Measurements from ENCODE around the gene DNM2.

DNM2 gene

DNA sequence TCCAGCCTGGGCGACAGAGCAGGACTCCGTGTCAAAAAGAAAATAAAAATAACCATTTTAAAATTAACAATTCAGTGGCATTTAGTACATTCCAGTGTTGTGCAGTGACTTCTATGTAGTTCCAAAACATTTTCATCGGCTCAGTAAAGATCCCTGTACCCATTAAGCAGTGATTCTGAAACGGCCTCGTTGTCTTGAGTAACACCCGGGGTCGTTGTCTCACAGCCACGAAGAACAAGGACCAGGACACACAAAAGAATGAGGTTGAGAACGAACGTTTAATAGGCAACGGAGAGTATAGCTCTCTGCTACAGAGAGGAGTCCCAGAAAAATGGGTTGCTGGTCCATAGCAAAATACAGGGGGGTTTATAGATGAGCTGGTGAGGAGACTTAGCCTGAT, 120.5 kb downstream of the DNM2 start:
- no peak overlapping the region for H3K27ac ChIP-seq
- peaks cover 0 to 21% (median 9%) of the 10 kb centered on the region in 4 donors for H3K4me1 ChIP-seq
- H3K9me3 ChIP-seq: no peaks in the 10 kb centered on the region
- DNase-seq: no peak
- TF ChIP-seq, protein P1, sequence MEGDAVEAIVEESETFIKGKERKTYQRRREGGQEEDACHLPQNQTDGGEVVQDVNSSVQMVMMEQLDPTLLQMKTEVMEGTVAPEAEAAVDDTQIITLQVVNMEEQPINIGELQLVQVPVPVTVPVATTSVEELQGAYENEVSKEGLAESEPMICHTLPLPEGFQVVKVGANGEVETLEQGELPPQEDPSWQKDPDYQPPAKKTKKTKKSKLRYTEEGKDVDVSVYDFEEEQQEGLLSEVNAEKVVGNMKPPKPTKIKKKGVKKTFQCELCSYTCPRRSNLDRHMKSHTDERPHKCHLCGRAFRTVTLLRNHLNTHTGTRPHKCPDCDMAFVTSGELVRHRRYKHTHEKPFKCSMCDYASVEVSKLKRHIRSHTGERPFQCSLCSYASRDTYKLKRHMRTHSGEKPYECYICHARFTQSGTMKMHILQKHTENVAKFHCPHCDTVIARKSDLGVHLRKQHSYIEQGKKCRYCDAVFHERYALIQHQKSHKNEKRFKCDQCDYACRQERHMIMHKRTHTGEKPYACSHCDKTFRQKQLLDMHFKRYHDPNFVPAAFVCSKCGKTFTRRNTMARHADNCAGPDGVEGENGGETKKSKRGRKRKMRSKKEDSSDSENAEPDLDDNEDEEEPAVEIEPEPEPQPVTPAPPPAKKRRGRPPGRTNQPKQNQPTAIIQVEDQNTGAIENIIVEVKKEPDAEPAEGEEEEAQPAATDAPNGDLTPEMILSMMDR (IDR thresholded peaks at IDR 0.05): no peak
- H3K36me3 ChIP-seq: peaks cover 0 to 10% (median 0%) of the 10 kb centered on the region in 3 donors
- H3K27me3 ChIP-seq: no peaks in the 10 kb centered on the region
- intact Hi-C loops (cut with DNase I; ENCODE audit: low total_unique reads): no loop called here
- H3K4me3 ChIP-seq: no peak overlapping the region

DNA sequence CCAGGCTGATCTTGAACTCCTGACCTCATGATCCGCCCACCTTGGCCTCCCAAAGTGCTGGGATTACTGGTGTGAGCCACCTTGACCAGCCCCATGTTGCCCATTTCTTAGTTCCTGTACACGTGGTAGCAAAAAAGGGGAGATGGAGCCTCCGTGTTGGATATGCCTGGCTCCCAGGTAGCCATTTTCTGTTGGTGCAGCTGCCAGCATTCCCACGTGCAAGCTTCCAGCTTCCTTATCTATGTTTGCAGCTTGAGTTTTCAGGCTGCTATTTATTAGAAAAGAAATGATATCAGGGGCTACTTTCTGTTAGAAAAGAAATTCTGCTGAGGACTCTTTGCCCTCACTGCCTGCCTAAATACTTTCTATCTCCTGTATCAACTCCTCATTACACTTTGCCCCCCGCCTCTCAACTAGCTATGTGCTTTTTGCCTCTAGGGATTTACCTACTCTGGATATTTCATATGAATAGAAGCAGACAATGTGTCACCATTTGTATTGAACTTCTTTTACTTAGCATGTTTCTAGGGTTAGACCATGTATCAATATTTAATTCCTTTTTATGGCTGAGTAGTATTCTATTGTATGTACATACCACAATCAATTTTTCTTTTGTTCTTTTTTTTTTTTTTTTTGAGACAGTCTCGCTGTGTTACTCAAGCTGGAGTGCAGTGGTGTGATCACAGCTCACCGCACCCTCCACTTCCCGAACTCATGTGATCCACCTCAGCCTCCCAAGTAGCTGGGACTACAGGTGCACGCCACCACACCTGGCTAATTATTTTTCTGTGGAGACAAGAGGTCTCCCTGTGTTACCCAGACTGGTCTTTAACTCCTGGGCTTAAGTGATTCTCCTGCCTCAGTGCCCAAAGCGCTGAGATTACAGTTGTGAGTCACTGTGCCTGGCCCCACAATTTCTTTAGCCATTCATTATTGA, 121.5 kb downstream of the DNM2 start:
- Histone ChIP-seq H3K4me3 (no peak overlapping the region), H3K4me1 (peaks cover 0 to 21% (median 9%) of the 10 kb centered on the region in 4 donors), H3K27ac (no peak overlapping the region), H3K27me3 (peaks cover 0 to 4% of the 10 kb centered on the region in 2 donors), H3K9me3 (no peaks in the 10 kb centered on the region), H3K36me3 (no peaks in the 10 kb centered on the region)
- TF ChIP-seq, protein P1 (IDR thresholded peaks at IDR 0.05): no peak
- no peak for DNase-seq
- intact Hi-C loops (cut with DNase I; ENCODE audit: low total_unique reads): no loop called here

DNA sequence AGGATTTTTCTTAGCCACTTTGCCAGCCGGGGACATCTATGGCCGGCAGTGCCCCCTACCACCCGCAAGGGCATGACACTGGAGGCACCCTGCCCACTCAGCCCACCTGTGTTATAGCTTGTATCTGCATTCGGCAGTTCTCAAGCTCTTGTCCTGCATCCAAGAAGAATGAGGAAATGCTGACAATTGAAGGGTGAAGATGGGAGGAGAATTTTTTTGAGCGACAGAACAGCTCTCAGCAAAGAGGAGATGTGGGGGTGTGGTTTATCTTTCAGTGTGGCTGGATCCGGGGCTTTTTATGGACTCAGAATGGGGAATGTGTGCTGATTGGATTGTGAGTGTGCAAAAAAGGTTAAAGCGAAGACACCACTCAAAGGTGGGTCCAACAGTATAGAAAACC, 124.9 kb downstream of the DNM2 start:
- H3K36me3 ChIP-seq: no peaks in the 10 kb centered on the region
- TF ChIP-seq, protein P1 (IDR thresholded peaks at IDR 0.05): no peak
- peaks cover 0 to 6% (median 4%) of the 10 kb centered on the region in 3 donors for H3K9me3 ChIP-seq
- peaks cover 0 to 4% of the 10 kb centered on the region in 2 donors for H3K27me3 ChIP-seq
- H3K27ac ChIP-seq: no peak overlapping the region
- DNase-seq: no peak
- intact Hi-C loops (cut with DNase I; ENCODE audit: low total_unique reads): no loop called here
- no peak overlapping the region for H3K4me3 ChIP-seq
- H3K4me1 ChIP-seq: no peaks in the 10 kb centered on the region

DNA sequence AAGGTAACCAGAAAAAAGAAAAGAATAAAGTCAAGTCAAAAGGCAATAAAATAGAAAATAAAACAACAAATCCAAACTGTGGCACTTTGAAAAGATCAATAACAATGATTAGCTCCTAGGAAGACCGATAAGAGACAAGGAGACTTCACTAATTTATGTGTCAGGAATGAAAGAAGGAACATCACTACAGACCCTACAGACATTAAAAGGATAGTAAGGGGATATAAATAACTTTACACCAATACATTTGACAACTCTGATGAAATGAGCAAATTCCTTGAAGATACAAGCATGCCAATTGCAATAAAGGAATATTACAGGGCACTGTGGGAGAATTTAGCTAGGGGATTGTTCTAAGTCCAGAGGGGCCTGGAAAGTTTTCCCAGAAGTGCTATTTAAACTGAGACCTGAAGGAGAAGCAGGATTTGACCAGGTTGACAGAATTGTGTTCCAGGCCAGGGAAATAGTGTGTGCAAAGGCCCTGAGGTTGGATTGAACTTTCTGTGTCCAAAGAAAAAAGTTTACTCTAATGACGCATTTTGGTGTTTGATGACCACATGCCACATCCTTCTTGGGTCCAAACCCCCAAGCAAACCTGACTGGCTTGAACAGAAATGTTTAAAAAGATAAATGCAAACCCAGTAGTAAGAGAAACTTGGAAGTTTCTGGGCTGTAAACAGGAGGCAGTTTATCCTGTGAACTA, 128.8 kb downstream of the DNM2 start:
- no peak overlapping the region for H3K4me3 ChIP-seq
- intact Hi-C loops (cut with DNase I; ENCODE audit: low total_unique reads): no loop called here
- H3K36me3 ChIP-seq: no peaks in the 10 kb centered on the region
- no peak overlapping the region for H3K27ac ChIP-seq
- peaks cover 0 to 16% of the 10 kb centered on the region in 2 donors for H3K27me3 ChIP-seq
- H3K9me3 ChIP-seq: peaks cover 0 to 6% (median 4%) of the 10 kb centered on the region in 3 donors
- no peak for DNase-seq
- TF ChIP-seq, protein P1 (IDR thresholded peaks at IDR 0.05): no peak
- no peaks in the 10 kb centered on the region for H3K4me1 ChIP-seq

DNA sequence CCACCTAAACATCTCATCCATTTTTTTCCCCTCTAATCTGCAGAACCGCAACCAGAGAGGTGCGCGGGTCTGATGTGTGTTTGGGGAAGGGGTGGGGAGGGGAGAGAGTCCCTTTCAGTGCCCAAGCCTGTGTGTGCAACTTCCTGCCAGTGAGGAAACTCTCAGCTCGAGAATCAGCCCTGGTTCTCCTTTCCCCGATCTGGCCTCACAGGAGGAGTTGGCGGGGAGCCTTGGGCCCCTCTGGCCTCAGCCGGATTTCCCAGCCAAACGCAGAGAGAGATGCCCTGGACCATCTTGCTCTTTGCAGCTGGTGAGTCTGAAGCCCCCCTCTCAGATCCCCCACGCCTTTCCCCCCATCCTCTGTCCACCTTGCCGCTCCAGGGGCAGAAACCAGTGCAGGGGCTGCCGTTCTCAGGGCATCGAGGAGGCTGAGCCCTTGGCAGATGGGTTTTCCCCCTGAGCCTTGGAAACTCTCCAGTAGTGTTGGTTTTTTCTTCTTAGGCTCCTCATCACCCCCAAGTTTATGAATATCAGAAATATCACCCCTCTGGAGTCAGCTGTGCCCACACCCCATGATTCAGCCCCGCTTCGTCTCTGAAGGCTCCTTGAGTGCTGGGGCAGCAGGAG, 130.5 kb downstream of the DNM2 start, which contains the start of gene C19orf38:
Gene C19orf38, plus strand, starts transcription at position 186 of the 627 bp plus-strand sequence. Its CDS starts 94 bp downstream, at position 280.
- DNase-seq: no peak
- Histone ChIP-seq H3K9me3 (peaks cover 0 to 6% (median 4%) of the 10 kb centered on the region in 3 donors), H3K27ac (no peak within 1 kb of the TSS), H3K4me1 (no peaks in the 10 kb centered on the region), H3K27me3 (peaks cover 0 to 16% of the 10 kb centered on the region in 2 donors), H3K36me3 (no peaks in the 10 kb centered on the region), H3K4me3 (no peak within 1 kb of the TSS)
- intact Hi-C loops (cut with DNase I; ENCODE audit: low total_unique reads): no loop called here
- TF ChIP-seq, protein P1 (IDR thresholded peaks at IDR 0.05): no peak

Measured in tibial artery (tissue), 4 donors.